Fibroblast of lung (primary cell): ENCODE measurements around the gene ZBTB16. TPM values are rescaled to one million over a fixed set of nuclear protein-coding genes. Genes with fewer than 3 reads are reported as not detected.

Experiments used
- DNase-seq, 2 donors: peaks; one replicate each; pipeline versions ENCODE4 v3.0.0 to v3.0.0-alpha.2; 2010; ENCODE audit warnings: low read depth in 2 of 2
- H2AFZ ChIP-seq: 2 replicates; pipeline ENCODE4 v1.5.1; 2012; ENCODE audit warnings: low read length, control low read depth, inconsistent platforms
- H3K27ac ChIP-seq: 2 replicates; pipeline ENCODE4 v1.5.1; 2011; ENCODE audit warnings: low read length, control low read depth; ENCODE audit not compliant: insufficient read depth
- H3K27me3 ChIP-seq: 2 replicates; pipeline ENCODE4 v1.5.1; 2011; ENCODE audit warnings: mild to moderate bottlenecking, low read length; ENCODE audit not compliant: control insufficient read depth, insufficient read depth
- H3K36me3 ChIP-seq: 2 replicates; pipeline ENCODE4 v1.5.1; 2011; ENCODE audit warnings: low read length; ENCODE audit not compliant: control insufficient read depth, insufficient read depth
- H3K4me1 ChIP-seq: 2 replicates; pipeline ENCODE4 v1.5.1; 2011; ENCODE audit warnings: low read length; ENCODE audit not compliant: control insufficient read depth, insufficient read depth; ENCODE audit errors: extremely low read depth
- H3K4me2 ChIP-seq: 2 replicates; pipeline ENCODE4 v1.5.1; 2011; ENCODE audit warnings: low read length, control low read depth; ENCODE audit not compliant: insufficient read depth; ENCODE audit errors: extremely low read depth
- H3K4me3 ChIP-seq, 4 experiments: fragments of 200-600 bp in 1 of 4; sonication (generic) in 1 of 4; replicated peaks in 1 of 4; 2 replicates each; pipeline ENCODE4 v1.5.1; 2011 to 2016; ENCODE audit warnings: low read length in 4 of 4, low read depth in 3 of 4, mild to moderate bottlenecking in 3 of 4, control low read depth in 2 of 4, inconsistent platforms in 1 of 4, mixed read lengths in 1 of 4; ENCODE audit not compliant: insufficient read depth in 1 of 4; ENCODE audit errors: control extremely low read depth in 1 of 4
- H3K79me2 ChIP-seq: 2 replicates; pipeline ENCODE4 v1.5.1; 2012; ENCODE audit warnings: mild to moderate bottlenecking, low read length, inconsistent platforms; ENCODE audit not compliant: control insufficient read depth, insufficient read depth
- H3K9ac ChIP-seq: 2 replicates; pipeline ENCODE4 v1.5.1; 2011; ENCODE audit warnings: mild to moderate bottlenecking, low read length, control low read depth; ENCODE audit not compliant: insufficient read depth
- H3K9me3 ChIP-seq: 2 replicates; pipeline ENCODE4 v1.5.1; 2012; ENCODE audit warnings: low read depth, low read length; ENCODE audit not compliant: control insufficient read depth, insufficient read depth
- H4K20me1 ChIP-seq: 2 replicates; pipeline ENCODE4 v1.5.1; 2011; ENCODE audit warnings: low read length; ENCODE audit not compliant: control insufficient read depth, insufficient read depth; ENCODE audit errors: extremely low read depth
- EZH2 ChIP-seq: IDR thresholded peaks from 2 replicates; pipeline ENCODE4 v1.5.1; 2012; ENCODE audit warnings: low read length, control low read depth, mild to moderate bottlenecking; ENCODE audit errors: missing control alignments
- polyA plus RNA-seq, 2 donors: library from polyadenylated mRNA; depleted of rRNA in 1 of 2; stranded (reverse) in 1 of 2; unstranded in 1 of 2; fragments of >200 nt; gene quantifications; 2 replicates each; pipeline ENCODE4 v1.2.1, GENCODE V29; 2011 to 2012; ENCODE audit warnings: missing spikeins in 1 of 2
- total RNA-seq: library from RNA; depleted of rRNA; stranded (reverse); fragments of >200 nt; gene quantifications from 2 replicates; pipeline ENCODE4 v1.2.1, GENCODE V29; 2014
- TF ChIP-seq, protein P1 (sequence below), 2 donors: IDR thresholded peaks in 1 of 2; conservative IDR thresholded peaks in 1 of 2; 1 replicate in 1 of 2; 2 replicates in 1 of 2; pipeline ENCODE4 v1.5.1; 2011 to 2012; ENCODE audit warnings: low read length in 2 of 2, control low read depth in 1 of 2, inconsistent platforms in 1 of 2, low read depth in 1 of 2, mild to moderate bottlenecking in 1 of 2

Gene ZBTB16
- total and polyA plus RNA-seq, 2 donors (not counting 1 experiment from before 2014, with no cell fraction given) = not detected

DNA sequence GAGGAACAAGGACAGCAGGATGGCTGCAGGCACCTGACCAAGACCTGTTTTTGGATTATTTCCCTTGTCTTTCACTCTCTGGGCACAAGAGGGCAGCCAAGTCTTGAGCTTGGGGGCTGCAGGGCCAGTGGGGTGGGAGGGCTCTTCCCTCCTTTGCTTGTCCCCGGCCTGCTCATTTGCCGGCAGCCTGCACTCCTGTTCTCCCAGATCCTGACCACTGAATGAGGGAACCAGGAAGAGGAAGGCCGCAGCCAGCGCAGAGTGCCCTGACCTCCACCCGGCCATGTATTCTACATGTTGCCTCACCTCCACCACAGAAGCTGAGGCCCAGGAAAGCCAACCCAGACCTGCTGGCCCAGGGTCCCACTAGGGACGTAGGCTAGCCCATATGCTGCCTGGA, 221.2 kb downstream of the ZBTB16 start:
- Histone ChIP-seq H3K36me3 (no peaks in the 10 kb centered on the region), H3K79me2 (no peaks in the 10 kb centered on the region), H3K9ac (no peak overlapping the region), H2AFZ (peak overlapping the region; percentile 0), H3K4me2 (no peak overlapping the region), H3K4me3 (no peak overlapping the region), H3K27me3 (peaks cover 7% of the 10 kb centered on the region), H3K9me3 (no peaks in the 10 kb centered on the region), H3K4me1 (peaks cover 8% of the 10 kb centered on the region), H4K20me1 (no peaks in the 10 kb centered on the region), H3K27ac (no peak overlapping the region)
- DNase-seq = peak; percentile 81 to 90
- TF ChIP-seq EZH2 = no peak
- TF ChIP-seq, protein P1, sequence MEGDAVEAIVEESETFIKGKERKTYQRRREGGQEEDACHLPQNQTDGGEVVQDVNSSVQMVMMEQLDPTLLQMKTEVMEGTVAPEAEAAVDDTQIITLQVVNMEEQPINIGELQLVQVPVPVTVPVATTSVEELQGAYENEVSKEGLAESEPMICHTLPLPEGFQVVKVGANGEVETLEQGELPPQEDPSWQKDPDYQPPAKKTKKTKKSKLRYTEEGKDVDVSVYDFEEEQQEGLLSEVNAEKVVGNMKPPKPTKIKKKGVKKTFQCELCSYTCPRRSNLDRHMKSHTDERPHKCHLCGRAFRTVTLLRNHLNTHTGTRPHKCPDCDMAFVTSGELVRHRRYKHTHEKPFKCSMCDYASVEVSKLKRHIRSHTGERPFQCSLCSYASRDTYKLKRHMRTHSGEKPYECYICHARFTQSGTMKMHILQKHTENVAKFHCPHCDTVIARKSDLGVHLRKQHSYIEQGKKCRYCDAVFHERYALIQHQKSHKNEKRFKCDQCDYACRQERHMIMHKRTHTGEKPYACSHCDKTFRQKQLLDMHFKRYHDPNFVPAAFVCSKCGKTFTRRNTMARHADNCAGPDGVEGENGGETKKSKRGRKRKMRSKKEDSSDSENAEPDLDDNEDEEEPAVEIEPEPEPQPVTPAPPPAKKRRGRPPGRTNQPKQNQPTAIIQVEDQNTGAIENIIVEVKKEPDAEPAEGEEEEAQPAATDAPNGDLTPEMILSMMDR (conservative IDR thresholded peaks at IDR 0.05 in 1 of 2, IDR thresholded peaks at IDR 0.05 in 1 of 2; ENCODE audit: low read depth in 1 of 2, low read length in 2 of 2) = peak; percentile 69 to 75

GRCh38 chr11:114281388-114281956, 222.0 kb downstream of the ZBTB16 start:
- Histone ChIP-seq H3K9me3 (no peaks in the 10 kb centered on the region), H4K20me1 (no peaks in the 10 kb centered on the region), H3K27me3 (peaks cover 7% of the 10 kb centered on the region), H3K4me3 (no peak overlapping the region), H3K27ac (no peak overlapping the region), H2AFZ (no peak overlapping the region), H3K4me2 (no peak overlapping the region), H3K36me3 (no peaks in the 10 kb centered on the region), H3K9ac (no peak overlapping the region), H3K79me2 (no peaks in the 10 kb centered on the region), H3K4me1 (peaks cover 9% of the 10 kb centered on the region)
- TF ChIP-seq, protein P1 (conservative IDR thresholded peaks at IDR 0.05 in 1 of 2, IDR thresholded peaks at IDR 0.05 in 1 of 2; ENCODE audit: low read depth in 1 of 2, low read length in 2 of 2) = peak; percentile 3 to 4
- TF ChIP-seq EZH2 = no peak
- no peak for DNase-seq

- Histone ChIP-seq H3K36me3 (no peaks in the 10 kb centered on the region), H3K79me2 (no peaks in the 10 kb centered on the region), H3K9me3 (no peaks in the 10 kb centered on the region), H3K27ac (no peak overlapping the region), H4K20me1 (no peaks in the 10 kb centered on the region), H3K4me1 (peaks cover 9% of the 10 kb centered on the region), H3K4me2 (no peak overlapping the region), H2AFZ (no peak overlapping the region), H3K9ac (no peak overlapping the region), H3K4me3 (no peak overlapping the region), H3K27me3 (peaks cover 3% of the 10 kb centered on the region)
- DNase-seq = no peak
- no peak for TF ChIP-seq EZH2
- TF ChIP-seq, protein P1 (conservative IDR thresholded peaks at IDR 0.05 in 1 of 2, IDR thresholded peaks at IDR 0.05 in 1 of 2; ENCODE audit: low read depth in 1 of 2, low read length in 2 of 2) = no peak
Observed at GRCh38 chr11:114282488-114282887, 223.0 kb downstream of the ZBTB16 start.
